HL-60 (cell line): Measurements from ENCODE around the gene NFIC.

Experiments used
- DNase-seq, 2 experiments: peaks; one replicate each; pipeline ENCODE4 v3.0.0-alpha.2; 2010 to 2020; ENCODE audit warnings: low read depth in 1 of 2, low spot score in 1 of 2
- H3K27ac ChIP-seq: fragments of 250-450 bp; sonication (Bioruptor Pico); replicated peaks from 2 replicates; pipeline ENCODE4 v1.5.1; 2020; ENCODE audit warnings: mild to moderate bottlenecking, moderate library complexity
- H3K27me3 ChIP-seq: fragments of 250-450 bp; sonication (Bioruptor Pico); 2 replicates; pipeline ENCODE4 v1.5.1; 2021; ENCODE audit warnings: mild to moderate bottlenecking, moderate library complexity; ENCODE audit not compliant: insufficient read depth, poor library complexity, severe bottlenecking
- H3K4me3 ChIP-seq: replicated peaks from 2 replicates; pipeline ENCODE4 v1.5.1; 2011; ENCODE audit warnings: mild to moderate bottlenecking, control low read depth, low read length; ENCODE audit not compliant: insufficient read depth
- CTCF ChIP-seq: IDR thresholded peaks from one replicate; pipeline ENCODE4 v1.5.1; 2011; ENCODE audit warnings: low read length, control low read depth, inconsistent platforms; ENCODE audit not compliant: insufficient read depth
- GABPA ChIP-seq: IDR thresholded peaks from 2 replicates; pipeline ENCODE4 v1.6.1; 2012; ENCODE audit warnings: low read depth
- POLR2AphosphoS5 ChIP-seq: IDR thresholded peaks from 2 replicates; pipeline ENCODE4 v1.6.1; 2012; ENCODE audit warnings: low read depth
- REST ChIP-seq: IDR thresholded peaks from 2 replicates; pipeline ENCODE4 v1.6.1; 2012; ENCODE audit warnings: low read depth; ENCODE audit not compliant: insufficient replicate concordance
- SPI1 ChIP-seq: IDR thresholded peaks from 2 replicates; pipeline ENCODE4 v1.6.1; 2012; ENCODE audit warnings: low read depth, mild to moderate bottlenecking, borderline replicate concordance

Gene NFIC

GRCh38 chr19:3441986-3442329 lies 75.6 kb downstream of the NFIC start:
- no peak for DNase-seq
- Histone ChIP-seq H3K27me3 (no peaks in the 10 kb centered on the region), H3K4me3 (no peak overlapping the region), H3K27ac (no peak overlapping the region)
- no peak for TF ChIP-seq SPI1
- no peak for TF ChIP-seq POLR2AphosphoS5
- TF ChIP-seq CTCF, result no peak
- TF ChIP-seq GABPA, result no peak
- TF ChIP-seq REST, result no peak

- TF ChIP-seq SPI1, result no peak
- no peak for TF ChIP-seq GABPA
- TF ChIP-seq REST, result no peak
- TF ChIP-seq CTCF, result no peak
- TF ChIP-seq POLR2AphosphoS5, result no peak
- Histone ChIP-seq H3K27me3 (no peaks in the 10 kb centered on the region), H3K4me3 (no peak overlapping the region), H3K27ac (no peak overlapping the region)
- DNase-seq, result no peak
Measured at GRCh38 chr19:3442487-3443071, 76.2 kb downstream of the NFIC start.

- H3K27ac ChIP-seq, result no peak overlapping the region
- no peak for DNase-seq
- TF ChIP-seq GABPA (no peak), REST (no peak), SPI1 (no peak), POLR2AphosphoS5 (no peak), CTCF (no peak)
- no peaks in the 10 kb centered on the region for H3K27me3 ChIP-seq
- no peak overlapping the region for H3K4me3 ChIP-seq
Measured at GRCh38 chr19:3443840-3444694, 77.7 kb downstream of the NFIC start.
